ENCODE results near the gene LAMP2. TPM values are rescaled to one million over a fixed set of nuclear protein-coding genes. Genes with fewer than 3 reads are reported as not detected.
A peak's percentile ranks its signal among the peaks of the same experiment; 100 is the strongest.
"Not testable (repeated sequence)": the region's sequence is repeated elsewhere in the genome, so short reads cannot be mapped to it uniquely, and the experiment has no call there.

LAMP2 gene
- total RNA-seq, 1 experiment from 2014 or later = 46.1 TPM

DNA sequence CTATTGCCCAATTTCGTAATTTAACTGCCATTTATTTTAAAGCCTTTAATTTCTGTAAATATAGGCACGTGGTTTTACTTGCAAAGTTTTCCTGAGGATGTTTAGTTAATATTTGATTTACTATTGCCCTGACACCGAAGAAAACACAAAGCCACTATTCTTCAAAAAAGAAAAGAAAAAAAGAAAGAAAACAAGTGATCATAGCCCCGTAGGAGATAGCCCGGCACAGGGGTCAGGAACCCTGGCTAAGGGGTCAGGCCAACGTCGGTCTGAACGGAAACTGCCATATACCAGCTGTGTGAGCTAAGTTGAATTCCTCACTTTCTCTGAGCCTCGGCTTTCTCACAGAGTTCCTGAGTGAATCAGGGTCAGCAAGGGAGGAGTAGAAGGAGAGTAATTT is 17.7 kb upstream of the LAMP2 start:
- Histone ChIP-seq H3K36me3 (ENCODE audit: insufficient read depth, low read length) (no peaks in the 10 kb centered on the region), H3K9me2 (replicated peaks; ENCODE audit: insufficient read depth, low read length) (no peaks in the 10 kb centered on the region), H3K27ac (ENCODE audit: low read length) (no peak overlapping the region), H3K4me3 (ENCODE audit: low read length) (no peak overlapping the region), H3K4me1 (ENCODE audit: low read length) (peaks cover 16% of the 10 kb centered on the region), H3K27me3 (ENCODE audit: low read length) (no peaks in the 10 kb centered on the region), H4K20me1 (ENCODE audit: insufficient read depth, low read depth, low read length) (no peaks in the 10 kb centered on the region), H3K9me3 (ENCODE audit: low read length) (no peaks in the 10 kb centered on the region), H3K79me2 (ENCODE audit: low read length) (no peaks in the 10 kb centered on the region), H3K9ac (ENCODE audit: low read length) (no peak overlapping the region), H2AFZ (ENCODE audit: low read length) (no peak overlapping the region), H3K4me2 (ENCODE audit: low read depth, low read length, poor library complexity, severe bottlenecking) (peak overlapping the region; percentile 75)
- DNase-seq = no peak

DNA sequence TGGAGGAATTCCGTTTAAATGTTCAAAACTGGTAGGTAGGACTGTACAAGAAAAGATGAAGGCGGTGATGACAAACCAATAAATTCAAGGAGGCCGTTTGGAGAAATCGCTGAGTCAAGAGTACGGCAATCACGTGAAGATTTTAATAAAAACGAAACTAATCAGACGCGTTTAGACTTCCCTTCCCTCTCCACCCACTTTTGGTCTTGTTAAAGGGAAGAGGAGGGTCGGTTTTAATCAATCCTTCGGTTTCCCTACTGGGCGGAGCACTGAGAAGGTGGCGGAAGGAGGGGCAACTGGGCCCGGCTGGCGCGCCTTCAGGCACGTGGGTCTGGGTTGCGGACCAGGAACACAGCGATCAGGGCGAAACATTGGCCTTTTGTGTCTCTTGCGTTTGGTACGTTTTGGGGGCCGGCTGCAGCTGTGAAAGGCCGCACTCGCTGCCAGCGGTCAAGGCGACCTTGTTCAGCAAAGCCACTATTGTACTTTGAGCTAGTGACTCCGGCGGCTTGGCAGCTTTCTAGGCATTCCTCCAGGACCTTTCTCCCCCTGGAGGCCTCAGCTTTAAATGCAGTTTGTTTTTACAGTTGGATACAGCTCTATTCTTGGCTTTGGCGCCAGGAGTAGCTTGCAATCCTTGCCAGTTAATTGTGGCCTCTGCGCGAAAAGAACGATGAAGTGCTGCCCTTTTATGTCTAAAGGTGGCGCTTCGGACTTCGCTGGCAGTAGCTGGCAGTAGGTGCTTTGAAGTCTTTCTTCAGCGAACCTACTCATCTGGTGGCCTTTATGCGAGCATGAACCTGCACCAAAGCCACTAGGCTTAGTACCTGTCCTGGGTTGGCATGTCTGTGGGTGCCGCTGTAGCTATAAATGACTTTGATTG is 16.8 kb upstream of the LAMP2 start:
- Histone ChIP-seq H3K4me3 (ENCODE audit: low read length) (peak overlapping the region; percentile 61), H3K9ac (ENCODE audit: low read length) (peak overlapping the region; percentile 62), H3K27ac (ENCODE audit: low read length) (0 out of 2 replicates have a peak overlapping the region, but pooled peaks have one; percentile 44), H4K20me1 (ENCODE audit: insufficient read depth, low read depth, low read length) (no peaks in the 10 kb centered on the region), H3K4me1 (ENCODE audit: low read length) (peaks cover 16% of the 10 kb centered on the region), H3K9me2 (replicated peaks; ENCODE audit: insufficient read depth, low read length) (no peaks in the 10 kb centered on the region), H3K36me3 (ENCODE audit: insufficient read depth, low read length) (no peaks in the 10 kb centered on the region), H2AFZ (ENCODE audit: low read length) (peak overlapping the region; percentile 93), H3K27me3 (ENCODE audit: low read length) (no peaks in the 10 kb centered on the region), H3K4me2 (ENCODE audit: low read depth, low read length, poor library complexity, severe bottlenecking) (peak overlapping the region; percentile 75), H3K79me2 (ENCODE audit: low read length) (no peaks in the 10 kb centered on the region), H3K9me3 (ENCODE audit: low read length) (no peaks in the 10 kb centered on the region)
- peak; percentile 76 for DNase-seq

DNA sequence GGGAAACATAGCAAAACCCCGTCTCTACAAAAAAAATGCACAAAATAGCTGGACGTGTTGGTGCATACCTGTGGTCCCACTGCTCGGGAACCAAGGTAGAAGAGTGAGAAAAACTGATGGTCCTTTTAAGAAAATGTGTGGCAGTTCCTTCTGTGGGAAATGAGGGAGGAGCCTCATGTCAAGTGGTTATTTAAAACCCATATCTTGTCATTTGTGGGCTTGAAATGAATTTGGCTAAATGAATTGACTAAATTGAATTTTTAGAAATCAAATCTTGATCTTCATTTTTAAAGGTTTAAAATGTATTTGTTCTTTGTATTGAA is 16.2 kb upstream of the LAMP2 start:
- Histone ChIP-seq H3K4me2 (ENCODE audit: low read depth, low read length, poor library complexity, severe bottlenecking) (peak overlapping the region; percentile 75), H3K9me3 (ENCODE audit: low read length) (no peaks in the 10 kb centered on the region), H3K27ac (ENCODE audit: low read length) (no peak overlapping the region), H3K36me3 (ENCODE audit: insufficient read depth, low read length) (no peaks in the 10 kb centered on the region), H2AFZ (ENCODE audit: low read length) (peak overlapping the region; percentile 93), H3K4me1 (ENCODE audit: low read length) (peaks cover 16% of the 10 kb centered on the region), H3K9ac (ENCODE audit: low read length) (peak overlapping the region; percentile 62), H3K27me3 (ENCODE audit: low read length) (no peaks in the 10 kb centered on the region), H3K79me2 (ENCODE audit: low read length) (no peaks in the 10 kb centered on the region), H3K4me3 (ENCODE audit: low read length) (peak overlapping the region; percentile 61), H4K20me1 (ENCODE audit: insufficient read depth, low read depth, low read length) (no peaks in the 10 kb centered on the region), H3K9me2 (replicated peaks; ENCODE audit: insufficient read depth, low read length) (no peaks in the 10 kb centered on the region)
- DNase-seq = no peak

DNA sequence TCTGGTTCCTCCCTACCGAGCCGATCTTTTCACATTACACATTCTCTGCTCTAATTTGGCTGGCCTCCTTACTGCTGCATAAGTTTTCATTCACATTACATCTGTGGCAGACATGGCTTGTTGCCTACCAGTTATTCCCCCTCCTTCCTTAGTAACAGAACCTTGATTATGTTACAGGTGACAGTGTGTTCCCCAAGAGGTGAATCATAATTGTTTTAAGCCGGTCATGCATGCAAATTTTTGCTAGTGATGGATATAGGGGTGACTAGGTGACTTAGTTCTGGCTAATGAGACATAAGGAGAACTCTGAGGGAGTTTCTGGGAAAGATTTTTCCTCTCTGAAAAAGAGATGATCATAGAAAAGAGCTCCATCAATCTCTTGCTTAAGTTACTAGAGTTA is 8.4 kb upstream of the LAMP2 start:
- no peaks in the 10 kb centered on the region for H3K27me3 ChIP-seq (ENCODE audit: low read length)
- H3K9ac ChIP-seq (ENCODE audit: low read length) = no peak overlapping the region
- no peak for DNase-seq
- no peaks in the 10 kb centered on the region for H4K20me1 ChIP-seq (ENCODE audit: insufficient read depth, low read depth, low read length)
- H3K9me3 ChIP-seq (ENCODE audit: low read length) = no peaks in the 10 kb centered on the region
- peaks cover 6% of the 10 kb centered on the region for H3K4me1 ChIP-seq (ENCODE audit: low read length)
- H3K36me3 ChIP-seq (ENCODE audit: insufficient read depth, low read length) = no peaks in the 10 kb centered on the region
- no peak overlapping the region for H3K4me3 ChIP-seq (ENCODE audit: low read length)
- no peak overlapping the region for H3K4me2 ChIP-seq (ENCODE audit: low read depth, low read length, poor library complexity, severe bottlenecking)
- no peak overlapping the region for H2AFZ ChIP-seq (ENCODE audit: low read length)
- H3K79me2 ChIP-seq (ENCODE audit: low read length) = no peaks in the 10 kb centered on the region
- H3K27ac ChIP-seq (ENCODE audit: low read length) = no peak overlapping the region
- no peaks in the 10 kb centered on the region for H3K9me2 ChIP-seq (replicated peaks; ENCODE audit: insufficient read depth, low read length)

DNA sequence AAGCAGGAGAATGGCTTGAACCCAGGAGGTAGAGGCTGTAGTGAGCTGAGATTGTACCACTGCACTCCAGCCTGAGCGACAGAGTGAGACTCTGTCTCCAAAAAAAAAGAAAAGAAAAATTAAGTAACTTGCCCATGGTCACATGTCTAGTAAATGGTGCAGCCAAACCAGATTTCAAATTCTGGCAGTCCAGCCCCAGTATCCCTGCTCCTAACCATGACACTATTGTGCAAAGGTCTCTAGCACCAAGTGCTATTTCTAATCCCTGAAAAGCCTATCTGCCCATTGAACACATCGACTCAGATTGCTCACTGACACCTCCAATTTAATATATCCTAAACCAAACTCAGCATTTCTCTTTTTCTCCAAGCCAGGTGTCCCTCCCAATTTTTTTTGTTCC is 7.6 kb upstream of the LAMP2 start:
- Histone ChIP-seq H4K20me1 (ENCODE audit: insufficient read depth, low read depth, low read length) (no peaks in the 10 kb centered on the region), H3K9ac (ENCODE audit: low read length) (no peak overlapping the region), H3K27me3 (ENCODE audit: low read length) (no peaks in the 10 kb centered on the region), H3K4me3 (ENCODE audit: low read length) (no peak overlapping the region), H3K4me1 (ENCODE audit: low read length) (peaks cover 6% of the 10 kb centered on the region), H3K27ac (ENCODE audit: low read length) (no peak overlapping the region), H3K9me2 (replicated peaks; ENCODE audit: insufficient read depth, low read length) (no peaks in the 10 kb centered on the region), H3K36me3 (ENCODE audit: insufficient read depth, low read length) (no peaks in the 10 kb centered on the region), H3K4me2 (ENCODE audit: low read depth, low read length, poor library complexity, severe bottlenecking) (no peak overlapping the region), H3K9me3 (ENCODE audit: low read length) (no peaks in the 10 kb centered on the region), H2AFZ (ENCODE audit: low read length) (no peak overlapping the region), H3K79me2 (ENCODE audit: low read length) (no peaks in the 10 kb centered on the region)
- DNase-seq = no peak

DNA sequence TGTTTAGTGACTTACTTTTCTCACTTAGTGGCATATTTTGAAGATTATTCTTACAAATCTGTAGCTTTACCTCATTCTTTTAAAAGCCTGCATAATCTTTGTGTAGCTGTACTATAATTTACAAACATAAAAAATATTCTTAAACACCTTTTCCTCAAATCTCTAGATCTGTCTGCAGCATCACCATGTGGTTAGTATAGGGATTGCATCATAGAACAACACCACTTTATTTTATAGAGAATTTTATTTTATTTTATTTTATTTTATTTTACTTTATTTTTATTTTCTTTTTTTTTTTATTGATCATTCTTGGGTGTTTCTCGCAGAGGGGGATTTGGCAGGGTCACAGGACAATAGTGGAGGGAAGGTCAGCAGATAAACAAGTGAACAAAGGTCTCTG is 6.4 kb upstream of the LAMP2 start:
- not testable (repeated sequence) for H3K4me3 ChIP-seq (ENCODE audit: low read length); H3K27ac ChIP-seq (ENCODE audit: low read length); H3K4me2 ChIP-seq (ENCODE audit: low read depth, low read length, poor library complexity, severe bottlenecking); H3K9me2 ChIP-seq (replicated peaks; ENCODE audit: insufficient read depth, low read length); H3K27me3 ChIP-seq (ENCODE audit: low read length); H3K9ac ChIP-seq (ENCODE audit: low read length); H3K36me3 ChIP-seq (ENCODE audit: insufficient read depth, low read length); H4K20me1 ChIP-seq (ENCODE audit: insufficient read depth, low read depth, low read length); H2AFZ ChIP-seq (ENCODE audit: low read length); H3K9me3 ChIP-seq (ENCODE audit: low read length); H3K79me2 ChIP-seq (ENCODE audit: low read length); H3K4me1 ChIP-seq (ENCODE audit: low read length)
- DNase-seq = peak; percentile 72

DNA sequence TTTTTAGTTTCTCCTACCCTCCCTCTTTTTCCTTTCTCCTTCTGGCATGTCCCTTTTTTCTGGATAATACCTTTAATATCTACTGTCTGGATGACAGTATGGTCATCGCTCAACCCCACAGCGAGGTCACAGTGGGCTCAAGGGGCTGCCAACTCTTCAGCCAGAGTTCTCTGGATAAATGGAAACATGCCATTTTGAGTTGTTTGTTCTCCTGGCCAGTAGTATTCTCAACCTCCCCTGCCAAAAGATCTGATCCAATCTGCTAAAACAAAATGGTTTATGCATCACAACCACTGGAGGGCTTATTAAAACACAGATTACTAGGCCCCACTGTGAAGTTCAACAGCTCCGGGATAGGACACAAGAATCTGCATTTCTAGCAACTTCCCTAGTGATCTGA is 5.0 kb upstream of the LAMP2 start:
- no peak overlapping the region for H2AFZ ChIP-seq (ENCODE audit: low read length)
- H3K9me2 ChIP-seq (replicated peaks; ENCODE audit: insufficient read depth, low read length) = no peaks in the 10 kb centered on the region
- H3K27me3 ChIP-seq (ENCODE audit: low read length) = no peaks in the 10 kb centered on the region
- H3K79me2 ChIP-seq (ENCODE audit: low read length) = no peaks in the 10 kb centered on the region; the same call in 1 of the 2 replicates
- no peaks in the 10 kb centered on the region for H3K9me3 ChIP-seq (ENCODE audit: low read length)
- H3K4me3 ChIP-seq (ENCODE audit: low read length) = no peak overlapping the region
- H4K20me1 ChIP-seq (ENCODE audit: insufficient read depth, low read depth, low read length) = no peaks in the 10 kb centered on the region
- no peak overlapping the region for H3K27ac ChIP-seq (ENCODE audit: low read length)
- H3K4me2 ChIP-seq (ENCODE audit: low read depth, low read length, poor library complexity, severe bottlenecking) = no peak overlapping the region
- DNase-seq = no peak
- H3K36me3 ChIP-seq (ENCODE audit: insufficient read depth, low read length) = no peaks in the 10 kb centered on the region
- no peaks in the 10 kb centered on the region for H3K4me1 ChIP-seq (ENCODE audit: low read length)
- no peak overlapping the region for H3K9ac ChIP-seq (ENCODE audit: low read length)

DNA sequence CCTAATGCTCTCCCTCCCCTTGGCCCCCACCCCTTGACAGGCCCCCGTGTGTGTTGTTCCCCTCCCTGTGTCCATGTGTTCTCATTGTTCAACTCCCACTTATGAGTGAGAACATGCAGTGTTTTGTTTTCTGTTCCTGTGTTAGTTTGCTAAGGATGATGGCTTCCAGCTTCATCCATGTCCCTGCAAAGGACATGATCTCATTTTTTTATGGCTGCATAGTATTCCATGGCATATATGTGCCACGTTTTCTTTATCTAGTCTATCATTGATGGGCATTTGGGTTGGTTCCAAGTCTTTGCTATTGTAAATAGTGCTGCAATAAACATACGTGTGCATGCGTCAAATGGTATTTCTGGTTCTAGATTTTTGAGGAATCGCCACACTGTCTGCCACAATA is 561 bp upstream of the LAMP2 start:
- H2AFZ ChIP-seq (ENCODE audit: low read length); H3K4me3 ChIP-seq (ENCODE audit: low read length); H3K27ac ChIP-seq (ENCODE audit: low read length); DNase-seq; H3K4me2 ChIP-seq (ENCODE audit: low read depth, low read length, poor library complexity, severe bottlenecking); H3K27me3 ChIP-seq (ENCODE audit: low read length); H3K9me3 ChIP-seq (ENCODE audit: low read length); H3K9me2 ChIP-seq (replicated peaks; ENCODE audit: insufficient read depth, low read length); H3K36me3 ChIP-seq (ENCODE audit: insufficient read depth, low read length); H4K20me1 ChIP-seq (ENCODE audit: insufficient read depth, low read depth, low read length); H3K4me1 ChIP-seq (ENCODE audit: low read length); H3K9ac ChIP-seq (ENCODE audit: low read length): not testable (repeated sequence)
- H3K79me2 ChIP-seq (ENCODE audit: low read length) = peaks cover 34% of the 10 kb centered on the region
